Stimulated activated naive CD8-positive, alpha-beta T cell treated with anti-CD3 and anti-CD28 coated beads, Interleukin-15, Interleukin-2, amounts not matched to agents 100 U/mL and 50 U/mL, for 24 hours (primary cell): ENCODE measurements around the gene SSR3.
A peak's percentile ranks its signal among the peaks of the same experiment; 100 is the strongest.
"Not testable (repeated sequence)": the region's sequence is repeated elsewhere in the genome, so short reads cannot be mapped to it uniquely, and the experiment has no call there.

Source experiments
- ATAC-seq: fragments of 150-1000 bp; cut with Tn5 transposase; one replicate; pipeline ENCODE4 v1.10.0; 2021
- DNase-seq: peaks from one replicate; pipeline ENCODE4 v3.0.0; 2021

SSR3 gene

GRCh38 chr3:156576051-156576450 is 21.1 kb upstream of the SSR3 start:
- DNase-seq (no peak), ATAC-seq (no peak)

- DNase-seq (no peak), ATAC-seq (no peak)
Measured at GRCh38 chr3:156575641-156576040, 20.7 kb upstream of the SSR3 start.

GRCh38 chr3:156569881-156570280 is 15.0 kb upstream of the SSR3 start:
- peak; percentile 58 for ATAC-seq
- DNase-seq, result not testable (repeated sequence)

- DNase-seq, ATAC-seq: not testable (repeated sequence)
Measured at GRCh38 chr3:156569016-156569415, 14.1 kb upstream of the SSR3 start.

- ATAC-seq (no peak), DNase-seq (no peak)
Measured at GRCh38 chr3:156563900-156564682, 9.2 kb upstream of the SSR3 start.

- not testable (repeated sequence) for ATAC-seq, DNase-seq
Measured at GRCh38 chr3:156562486-156562885, 7.6 kb upstream of the SSR3 start.

- DNase-seq, result no peak
- ATAC-seq, result no peak
Measured at GRCh38 chr3:156561533-156561932, 6.6 kb upstream of the SSR3 start.

GRCh38 chr3:156559321-156559720 is 4.4 kb upstream of the SSR3 start:
- DNase-seq (no peak), ATAC-seq (no peak)

GRCh38 chr3:156558389-156558788 is 3.5 kb upstream of the SSR3 start:
- no peak for DNase-seq
- ATAC-seq, result no peak

GRCh38 chr3:156554515-156554841 is 439 bp downstream of the SSR3 start:
- ATAC-seq, result no peak

GRCh38 chr3:156553705-156554356 is 1.1 kb downstream of the SSR3 start:
- ATAC-seq, result no peak
- peak; percentile 15 for DNase-seq

More at GRCh38 chr3:156554515-156554841, 439 bp downstream of the SSR3 start:
- DNase-seq, result no peak

GRCh38 chr3:156552973-156553372 is 1.9 kb downstream of the SSR3 start:
- no peak for ATAC-seq
- DNase-seq, result no peak

GRCh38 chr3:156551746-156552145 is 3.2 kb downstream of the SSR3 start:
- no peak for ATAC-seq

GRCh38 chr3:156551261-156551660 is 3.7 kb downstream of the SSR3 start:
- no peak for ATAC-seq
- DNase-seq, result no peak

More at GRCh38 chr3:156551746-156552145, 3.2 kb downstream of the SSR3 start:
- DNase-seq, result no peak

- ATAC-seq, result no peak
- DNase-seq, result no peak
Measured at GRCh38 chr3:156548902-156549301, 6.0 kb downstream of the SSR3 start.

- ATAC-seq (no peak), DNase-seq (no peak)
Measured at GRCh38 chr3:156548041-156548687, 6.8 kb downstream of the SSR3 start.

- ATAC-seq (no peak), DNase-seq (no peak)
Measured at GRCh38 chr3:156547637-156548036, 7.3 kb downstream of the SSR3 start.

- ATAC-seq (no peak), DNase-seq (no peak)
Measured at GRCh38 chr3:156543043-156543555, 11.8 kb downstream of the SSR3 start.

- ATAC-seq, result no peak
Measured at GRCh38 chr3:156542101-156543042, 12.5 kb downstream of the SSR3 start.

GRCh38 chr3:156539802-156540201 is 15.1 kb downstream of the SSR3 start:
- DNase-seq (no peak), ATAC-seq (no peak)

More at GRCh38 chr3:156542101-156543042, 12.5 kb downstream of the SSR3 start:
- no peak for DNase-seq

- DNase-seq (no peak), ATAC-seq (no peak)
Measured at GRCh38 chr3:156539051-156539450, 15.9 kb downstream of the SSR3 start.
